ENCODE measurements around the gene TCF7L2.

TCF7L2 gene

DNA sequence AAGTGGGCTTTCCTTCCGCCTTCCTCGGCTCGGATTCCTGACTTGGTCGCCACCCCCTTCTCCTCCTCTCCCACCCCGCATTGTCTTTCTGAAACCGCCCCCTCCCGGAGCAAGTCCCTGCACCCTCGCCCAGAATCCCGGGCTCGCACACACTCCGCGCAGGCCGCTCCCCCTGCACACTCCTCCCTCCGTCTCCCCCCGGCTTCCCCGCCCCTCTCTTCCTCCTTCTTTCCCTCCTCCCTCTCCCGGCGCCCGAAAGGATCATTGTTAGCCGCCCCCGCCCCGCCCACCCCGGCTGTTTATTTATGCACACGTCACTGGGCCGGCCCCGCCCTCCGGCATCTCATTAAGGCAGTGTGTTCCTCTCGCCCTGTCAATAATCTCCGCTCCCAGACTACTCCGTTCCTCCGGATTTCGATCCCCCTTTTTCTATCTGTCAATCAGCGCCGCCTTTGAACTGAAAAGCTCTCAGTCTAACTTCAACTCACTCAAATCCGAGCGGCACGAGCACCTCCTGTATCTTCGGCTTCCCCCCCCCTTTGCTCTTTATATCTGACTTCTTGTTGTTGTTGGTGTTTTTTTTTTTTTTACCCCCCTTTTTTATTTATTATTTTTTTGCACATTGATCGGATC, at the start of gene TCF7L2:
Gene TCF7L2, plus strand, starts transcription at position 373 of the 633 bp plus-strand sequence. CDS start 510 bp downstream, outside the sequence.
- DNase-seq, result peak; percentile 99

DNA sequence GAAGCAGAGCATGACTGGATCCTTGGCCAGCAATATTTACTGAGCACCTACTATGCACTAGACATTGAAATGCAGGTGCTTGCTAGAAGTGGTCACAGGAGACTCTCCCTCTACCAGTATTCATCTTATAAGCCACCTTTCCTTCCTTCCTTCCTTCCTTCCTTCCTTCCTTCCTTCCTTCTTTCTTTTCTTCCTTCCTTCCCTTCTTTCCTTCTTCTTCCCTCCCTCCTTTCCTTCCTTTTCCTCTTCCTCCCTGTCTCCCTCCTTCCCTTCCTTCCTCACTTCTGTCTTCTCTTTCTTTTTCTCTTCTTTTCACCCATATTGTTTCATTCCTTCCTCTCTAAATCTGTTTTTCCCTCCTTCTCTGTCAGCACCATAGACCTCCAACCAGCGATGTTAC, 47.3 kb upstream of the TCF7L2 start:
- no peak for DNase-seq

GRCh38 chr10:112904000-112904399, 46.0 kb upstream of the TCF7L2 start:
- DNase-seq, result no peak

DNA sequence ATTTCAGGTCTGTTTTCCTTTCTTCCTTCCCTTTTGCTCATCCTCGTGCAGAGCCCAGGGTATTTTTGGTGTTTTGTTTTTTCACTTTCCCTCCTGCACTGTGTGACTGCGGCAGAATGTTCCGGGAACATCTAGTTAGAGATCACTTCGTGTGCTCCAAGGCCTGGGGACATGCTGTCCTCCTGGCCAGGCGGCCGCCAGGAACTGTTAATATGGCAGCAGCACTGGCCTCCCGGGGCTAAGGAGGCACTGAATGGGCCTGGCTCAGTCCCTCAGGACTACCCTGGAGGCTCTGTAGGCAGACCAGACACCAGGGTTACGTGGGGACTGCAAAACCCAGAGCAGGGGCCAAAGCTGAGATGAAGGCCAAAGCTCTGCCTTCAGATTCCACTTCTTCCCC, 43.1 kb upstream of the TCF7L2 start:
- DNase-seq, result no peak

DNA sequence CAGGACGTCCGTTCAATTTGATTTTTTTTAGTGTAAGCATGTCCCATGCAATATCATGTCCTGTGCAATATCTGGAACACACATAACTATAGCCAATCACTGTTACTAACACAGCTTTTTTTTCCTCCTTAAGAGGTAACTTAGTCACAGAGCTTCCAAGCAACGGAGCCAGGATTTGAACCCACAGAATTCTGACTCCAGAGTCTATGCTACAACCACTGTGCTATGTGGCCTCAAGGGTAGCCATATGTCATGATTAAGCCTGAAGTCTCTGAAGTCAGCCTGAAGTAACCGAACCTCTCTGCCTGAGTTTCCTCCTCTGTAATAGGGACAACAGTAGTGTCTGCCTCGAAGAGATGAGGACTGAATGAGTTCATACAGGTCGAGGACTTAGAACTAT, 42.2 kb upstream of the TCF7L2 start:
- no peak for DNase-seq

- no peak for DNase-seq
Measured at GRCh38 chr10:112911206-112911605, 38.8 kb upstream of the TCF7L2 start.

DNA sequence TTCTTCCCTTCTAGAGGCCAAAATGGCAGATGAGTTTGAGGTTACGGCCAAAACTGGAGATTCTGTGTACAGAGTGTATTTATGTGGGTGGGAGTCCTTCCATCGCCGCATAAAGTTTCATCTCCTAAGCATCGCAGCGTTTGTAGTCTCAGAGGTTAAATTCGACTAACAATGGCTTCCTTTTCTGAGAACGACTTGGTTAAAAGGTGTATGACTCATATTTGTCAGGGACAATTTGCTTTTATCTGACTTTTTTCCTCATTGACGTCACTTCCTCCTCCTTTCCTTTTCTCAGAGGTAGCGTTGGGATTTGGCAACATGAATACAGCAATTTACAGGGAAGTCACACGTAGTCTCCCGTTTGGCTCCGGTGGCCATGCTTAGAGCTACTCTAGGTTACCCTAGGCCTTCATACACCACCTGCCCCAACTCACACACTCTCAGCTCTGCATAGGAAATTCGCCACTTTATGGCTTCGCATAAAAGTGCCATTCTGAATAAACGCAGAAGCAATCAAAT, 37.6 kb upstream of the TCF7L2 start:
- no peak for DNase-seq

DNA sequence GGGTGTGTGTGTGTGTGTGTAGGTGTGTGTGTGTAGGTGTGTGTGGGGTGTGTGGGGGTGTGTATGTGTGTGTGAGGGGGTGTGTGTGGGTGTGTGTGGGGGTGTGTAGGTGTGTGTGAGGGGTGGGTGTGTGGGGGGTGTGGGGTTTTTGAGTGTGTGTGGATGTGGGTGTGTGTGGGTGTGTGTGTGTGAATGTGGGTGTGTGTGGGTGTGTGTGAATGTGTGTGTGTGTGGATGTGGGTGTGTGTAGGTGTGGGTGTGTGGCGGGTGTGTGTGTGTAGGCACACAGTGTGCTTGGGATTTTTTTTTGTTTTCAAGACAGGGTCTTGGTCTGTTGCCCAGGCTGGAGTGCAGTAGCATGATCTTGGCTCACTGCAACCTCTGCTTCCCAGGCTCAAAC, 36.8 kb upstream of the TCF7L2 start:
- no peak for DNase-seq

- no peak for DNase-seq
Measured at GRCh38 chr10:112913661-112914287, 36.3 kb upstream of the TCF7L2 start.

DNA sequence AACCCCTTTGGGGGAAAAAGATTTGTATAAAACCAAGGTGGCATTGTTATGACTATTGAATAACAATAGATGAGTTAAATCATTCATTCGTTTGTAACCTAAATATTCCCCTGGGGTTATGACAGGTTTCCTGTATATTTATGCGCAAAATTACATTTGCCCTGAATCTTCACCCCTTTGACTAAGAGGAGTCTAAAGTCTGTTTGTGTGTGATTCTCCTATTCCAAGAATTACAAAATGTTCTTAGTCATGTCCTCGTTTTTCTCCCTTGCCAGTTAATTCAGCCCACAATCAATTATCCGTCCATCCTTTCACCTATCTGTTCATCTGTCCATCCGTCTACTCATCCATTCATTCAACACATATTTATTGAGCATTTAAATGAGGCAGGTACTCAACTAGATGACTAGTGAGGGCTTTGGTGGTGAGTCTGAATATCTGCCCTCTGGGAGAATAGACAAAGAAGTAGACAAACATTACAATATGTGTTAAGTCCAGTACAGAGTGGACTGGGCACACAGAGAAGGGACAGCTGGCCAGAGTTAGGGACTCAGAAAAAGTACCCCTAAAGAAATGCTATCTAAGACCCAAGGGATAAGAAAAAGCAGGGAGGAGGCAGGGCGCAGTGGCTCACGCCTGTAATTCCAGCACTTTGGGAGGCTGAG, 35.6 kb upstream of the TCF7L2 start:
- no peak for DNase-seq

DNA sequence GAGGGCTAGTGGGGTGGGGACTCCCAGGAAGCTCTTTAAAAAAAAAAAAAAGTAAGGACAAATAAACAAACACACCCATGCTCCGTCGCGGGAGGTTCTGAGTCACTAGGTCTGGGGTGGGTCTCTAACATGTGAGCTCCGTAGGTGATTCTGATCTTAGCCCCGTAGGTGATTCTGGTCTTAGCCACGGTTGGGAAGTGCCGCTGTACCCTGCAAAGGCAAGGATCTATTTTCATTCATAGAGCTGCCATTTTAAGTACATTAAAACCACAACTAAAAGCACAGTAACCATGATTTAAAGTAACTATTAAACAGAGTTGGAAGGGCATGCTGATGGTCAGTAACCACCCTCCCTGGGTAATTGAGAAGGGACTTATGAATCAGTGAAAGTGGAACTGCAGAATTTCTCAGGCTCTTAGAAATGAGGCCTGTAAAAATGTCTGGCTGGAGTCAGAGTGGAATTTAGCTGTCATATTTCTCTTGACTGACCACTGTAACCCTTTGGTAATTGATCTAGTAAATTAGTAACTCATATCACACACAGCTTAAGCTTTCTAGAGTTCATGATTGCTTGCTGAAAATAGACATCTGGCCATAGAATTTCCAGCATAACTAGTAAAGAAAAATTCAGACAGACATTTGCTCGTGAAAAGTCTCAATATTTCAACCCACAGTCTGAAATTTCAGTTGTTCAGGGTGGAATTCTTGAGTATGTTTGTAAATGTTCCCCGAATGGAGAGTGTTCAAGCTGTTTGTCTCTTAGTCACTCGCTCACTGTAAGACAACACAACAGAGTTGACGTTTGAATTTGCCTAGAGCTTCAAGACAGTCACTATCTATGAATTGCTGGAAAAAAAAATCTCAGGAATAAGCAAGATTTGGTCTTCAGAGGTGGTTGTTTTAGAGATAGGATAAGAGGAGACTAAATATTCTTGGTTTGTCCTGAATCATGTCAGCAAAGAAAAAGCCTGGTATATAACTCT, 34.2 kb upstream of the TCF7L2 start:
- no peak for DNase-seq

DNA sequence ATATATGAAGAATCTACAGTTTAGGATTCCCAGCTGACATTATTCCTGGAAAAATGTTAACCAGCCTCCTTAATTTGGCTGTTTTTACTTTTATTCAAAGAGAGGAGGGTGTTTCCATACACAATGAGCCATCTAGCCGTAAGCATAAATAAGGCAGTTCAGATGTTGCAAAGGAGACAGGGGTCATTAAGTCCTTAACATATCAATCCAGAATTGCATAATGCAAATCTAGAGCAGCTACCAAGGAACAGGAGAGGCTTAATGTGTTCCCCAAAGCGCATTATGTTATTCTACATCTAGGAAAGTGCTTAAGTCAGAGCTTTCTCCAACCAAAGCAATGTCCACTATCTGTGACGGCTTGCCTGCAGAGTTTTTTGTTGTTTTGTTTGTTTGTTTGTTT, 32.4 kb upstream of the TCF7L2 start:
- no peak for DNase-seq

DNA sequence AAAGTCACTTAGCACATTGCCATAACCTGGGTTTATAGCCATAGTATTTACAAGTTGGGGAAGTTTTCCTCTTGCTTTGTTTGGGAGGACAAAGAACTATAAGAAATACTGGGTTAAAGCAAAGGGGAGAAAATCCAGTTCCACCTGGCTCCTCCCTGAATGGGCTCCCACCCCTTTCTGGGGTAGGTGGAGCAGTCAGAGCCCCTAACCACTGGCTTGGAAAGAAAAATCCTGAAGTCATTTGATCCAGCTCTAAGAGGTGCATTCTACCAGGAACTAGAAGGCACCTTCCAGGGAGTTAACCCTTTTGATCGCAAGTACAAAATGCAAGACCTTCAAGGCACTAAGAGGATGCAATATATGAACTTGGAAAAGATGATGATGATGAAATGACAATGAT, 31.3 kb upstream of the TCF7L2 start:
- DNase-seq, result no peak

- DNase-seq, result no peak
Measured at GRCh38 chr10:112919721-112920120, 30.3 kb upstream of the TCF7L2 start.

DNA sequence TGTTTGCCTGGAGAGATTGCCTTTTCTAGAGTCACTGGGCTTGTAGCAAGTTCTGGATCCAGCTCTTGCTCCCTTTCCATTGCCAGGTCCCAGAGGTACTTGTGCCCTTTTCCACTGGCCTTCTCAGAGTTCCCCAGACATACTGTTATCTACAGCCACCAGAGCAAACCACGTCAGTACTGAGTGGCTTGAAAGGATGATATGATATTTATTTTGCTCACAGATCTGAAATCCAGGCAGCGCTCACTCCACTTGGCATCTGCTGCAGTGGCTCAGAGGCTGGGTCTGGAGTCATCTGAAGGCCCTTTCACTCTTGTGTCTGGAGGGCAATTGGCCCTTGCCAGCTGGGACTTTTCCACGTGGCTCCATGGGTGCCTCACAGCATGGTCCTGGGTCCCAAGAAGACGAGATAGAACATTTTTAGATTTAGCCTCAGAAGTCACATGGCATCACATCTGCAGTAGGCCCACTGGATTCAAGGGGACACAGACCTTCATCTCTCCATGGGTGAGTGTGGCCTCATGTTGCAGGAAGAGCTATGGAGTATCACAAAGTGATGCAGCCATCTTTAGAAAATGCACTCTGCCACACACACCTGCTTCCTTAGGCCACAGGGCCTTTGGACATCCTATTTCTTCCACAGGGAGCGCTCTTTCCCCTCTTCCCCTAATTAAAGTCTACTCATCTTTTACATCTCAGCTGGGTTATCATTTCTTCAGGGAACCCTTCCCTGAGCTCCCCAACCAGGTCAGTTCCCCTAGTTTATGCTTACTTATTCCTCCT, 22.9 kb upstream of the TCF7L2 start:
- no peak for DNase-seq

GRCh38 chr10:112927980-112928379, 22.1 kb upstream of the TCF7L2 start:
- no peak for DNase-seq

- no peak for DNase-seq
Measured at GRCh38 chr10:112932658-112933057, 17.4 kb upstream of the TCF7L2 start.

DNA sequence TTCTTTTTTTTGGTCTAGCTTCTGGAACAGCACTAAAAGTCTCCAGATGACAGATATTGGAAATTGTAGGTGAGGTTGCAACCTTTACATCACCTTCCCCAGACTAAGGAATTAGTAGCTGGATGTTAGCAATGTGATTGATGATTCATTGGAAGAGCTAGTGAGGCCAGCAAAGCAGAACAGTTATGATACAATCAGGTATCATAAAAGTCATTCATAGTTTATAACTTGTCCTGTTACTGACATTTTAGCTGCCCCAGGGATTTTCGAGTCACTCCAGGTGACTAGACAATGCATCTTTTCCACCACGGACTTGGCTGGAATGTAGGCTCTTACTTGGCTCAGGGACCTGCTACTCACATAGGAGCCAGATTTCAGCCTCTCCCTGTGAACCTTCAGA, 15.9 kb upstream of the TCF7L2 start:
- no peak for DNase-seq

GRCh38 chr10:112938808-112939482, 11.1 kb upstream of the TCF7L2 start:
- no peak for DNase-seq

DNA sequence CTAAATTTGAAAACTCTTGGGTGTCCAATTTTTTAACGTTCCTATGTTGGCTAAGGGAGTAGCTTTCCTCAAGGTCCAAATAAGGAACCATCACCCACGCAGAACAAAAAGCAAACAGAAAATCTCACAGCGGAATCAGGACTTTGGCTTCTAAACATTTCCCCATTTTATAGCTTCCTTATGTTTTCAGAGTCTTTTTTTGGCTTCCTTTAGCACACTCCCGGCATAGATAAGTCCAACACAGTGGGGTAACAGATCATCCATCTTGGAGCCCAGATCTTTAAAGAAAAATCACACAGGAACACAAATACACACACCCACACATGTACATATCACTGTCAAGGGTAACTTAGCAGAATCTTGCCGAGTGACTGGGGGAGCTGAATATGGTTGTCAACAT, 4.2 kb upstream of the TCF7L2 start:
- no peak for DNase-seq

- no peak for DNase-seq
Measured at GRCh38 chr10:112946649-112947048, 3.4 kb upstream of the TCF7L2 start.

GRCh38 chr10:112948196-112948595, 1.9 kb upstream of the TCF7L2 start:
- no peak for DNase-seq
